Neural crest cell (in vitro differentiated cells): ENCODE results near the gene ERCC6. TPM values are rescaled to one million over a fixed set of nuclear protein-coding genes. Genes with fewer than 3 reads are reported as not detected.

ENCODE experiments used
- DNase-seq: peaks from one replicate; pipeline ENCODE4 v3.0.0; 2021; ENCODE audit warnings: low read depth, mixed read lengths, low spot score
- H3K27ac Mint-ChIP-seq: one replicate; pipeline ENCODE4 v1.8.0; 2021; ENCODE audit warnings: mild to moderate bottlenecking, mixed read lengths; ENCODE audit not compliant: unreplicated experiment
- H3K27me3 Mint-ChIP-seq: 2 replicates; pipeline ENCODE4 v1.8.0; 2021; ENCODE audit warnings: low read depth, mild to moderate bottlenecking, mixed read lengths
- H3K36me3 Mint-ChIP-seq: 2 replicates; pipeline ENCODE4 v1.8.0; 2021; ENCODE audit warnings: low read depth, mild to moderate bottlenecking, mixed read lengths
- H3K4me1 Mint-ChIP-seq: 2 replicates; pipeline ENCODE4 v1.8.0; 2021; ENCODE audit warnings: mixed read lengths
- H3K4me3 Mint-ChIP-seq: one replicate; pipeline ENCODE4 v1.8.0; 2021; ENCODE audit warnings: mild to moderate bottlenecking, mixed read lengths
- H3K9me3 Mint-ChIP-seq: 2 replicates; pipeline ENCODE4 v1.8.0; 2021; ENCODE audit warnings: mixed read lengths
- total RNA-seq: library from RNA; stranded (reverse); gene quantifications from 2 replicates; pipeline ENCODE4 v1.2.1, GENCODE V29; 2021
- TF ChIP-seq, protein P1 (sequence below): fragments of 200-600 bp; sonication (generic); conservative IDR thresholded peaks from 2 replicates; pipeline ENCODE4 v1.5.0; 2021; ENCODE audit warnings: antibody characterized with exemption, mild to moderate bottlenecking

The ERCC6 gene
- total RNA-seq, 1 donor from 2014 or later = 19.7 TPM

- Mint-ChIP-seq H3K9me3 (no peaks in the 10 kb centered on the region), H3K36me3 (peaks cover 3% of the 10 kb centered on the region), H3K27me3 (peaks cover 8% of the 10 kb centered on the region), H3K27ac (no peak overlapping the region), H3K4me3 (no peak overlapping the region), H3K4me1 (no peaks in the 10 kb centered on the region)
- no peak for DNase-seq
- TF ChIP-seq, protein P1, sequence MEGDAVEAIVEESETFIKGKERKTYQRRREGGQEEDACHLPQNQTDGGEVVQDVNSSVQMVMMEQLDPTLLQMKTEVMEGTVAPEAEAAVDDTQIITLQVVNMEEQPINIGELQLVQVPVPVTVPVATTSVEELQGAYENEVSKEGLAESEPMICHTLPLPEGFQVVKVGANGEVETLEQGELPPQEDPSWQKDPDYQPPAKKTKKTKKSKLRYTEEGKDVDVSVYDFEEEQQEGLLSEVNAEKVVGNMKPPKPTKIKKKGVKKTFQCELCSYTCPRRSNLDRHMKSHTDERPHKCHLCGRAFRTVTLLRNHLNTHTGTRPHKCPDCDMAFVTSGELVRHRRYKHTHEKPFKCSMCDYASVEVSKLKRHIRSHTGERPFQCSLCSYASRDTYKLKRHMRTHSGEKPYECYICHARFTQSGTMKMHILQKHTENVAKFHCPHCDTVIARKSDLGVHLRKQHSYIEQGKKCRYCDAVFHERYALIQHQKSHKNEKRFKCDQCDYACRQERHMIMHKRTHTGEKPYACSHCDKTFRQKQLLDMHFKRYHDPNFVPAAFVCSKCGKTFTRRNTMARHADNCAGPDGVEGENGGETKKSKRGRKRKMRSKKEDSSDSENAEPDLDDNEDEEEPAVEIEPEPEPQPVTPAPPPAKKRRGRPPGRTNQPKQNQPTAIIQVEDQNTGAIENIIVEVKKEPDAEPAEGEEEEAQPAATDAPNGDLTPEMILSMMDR = no peak
Observed at GRCh38 chr10:49577182-49577925, 38.4 kb upstream of the ERCC6 start.

- Mint-ChIP-seq H3K27ac (no peak overlapping the region), H3K4me3 (no peak overlapping the region), H3K9me3 (no peaks in the 10 kb centered on the region), H3K27me3 (peaks cover 2% of the 10 kb centered on the region), H3K36me3 (peaks cover 3% of the 10 kb centered on the region), H3K4me1 (no peaks in the 10 kb centered on the region)
- no peak for DNase-seq
- TF ChIP-seq, protein P1 = no peak
Observed at GRCh38 chr10:49575489-49576072, 36.7 kb upstream of the ERCC6 start.

DNA sequence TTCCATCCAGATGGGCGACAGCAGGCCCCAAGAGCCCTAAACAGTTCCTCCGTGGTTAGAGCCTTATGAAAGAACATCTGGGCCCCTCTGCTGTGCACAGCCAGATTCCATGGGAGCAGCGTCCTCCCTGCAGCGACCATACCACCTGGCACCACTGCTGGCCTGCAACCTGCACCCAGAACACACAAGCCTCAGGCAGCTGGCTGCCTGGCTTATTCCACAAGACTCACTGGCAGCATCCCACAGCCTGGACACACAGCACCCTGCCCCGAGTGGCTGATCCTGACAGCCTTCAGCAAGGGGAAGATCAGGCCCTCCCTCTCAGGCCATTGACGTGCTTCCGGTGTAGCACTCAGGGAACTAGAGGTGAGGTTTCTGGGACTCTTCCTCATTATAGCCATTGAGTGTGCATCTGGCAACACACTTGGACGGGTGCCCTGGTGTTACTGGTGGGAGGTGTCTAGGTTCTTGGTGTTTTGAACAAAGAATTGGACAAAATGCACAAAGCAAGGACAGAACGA, 33.7 kb upstream of the ERCC6 start:
- Mint-ChIP-seq H3K9me3 (peaks cover 6% of the 10 kb centered on the region), H3K27ac (no peak overlapping the region), H3K36me3 (peaks cover 5% of the 10 kb centered on the region), H3K4me1 (no peaks in the 10 kb centered on the region), H3K27me3 (peaks cover 15% of the 10 kb centered on the region), H3K4me3 (no peak overlapping the region)
- DNase-seq = no peak
- TF ChIP-seq, protein P1 = no peak

GRCh38 chr10:49571388-49571787, 32.5 kb upstream of the ERCC6 start:
- Mint-ChIP-seq H3K9me3 (peaks cover 11% of the 10 kb centered on the region), H3K27ac (no peak overlapping the region), H3K4me1 (no peaks in the 10 kb centered on the region), H3K27me3 (peaks cover 23% of the 10 kb centered on the region), H3K36me3 (peaks cover 5% of the 10 kb centered on the region), H3K4me3 (no peak overlapping the region)
- TF ChIP-seq, protein P1 = no peak
- DNase-seq = no peak

DNA sequence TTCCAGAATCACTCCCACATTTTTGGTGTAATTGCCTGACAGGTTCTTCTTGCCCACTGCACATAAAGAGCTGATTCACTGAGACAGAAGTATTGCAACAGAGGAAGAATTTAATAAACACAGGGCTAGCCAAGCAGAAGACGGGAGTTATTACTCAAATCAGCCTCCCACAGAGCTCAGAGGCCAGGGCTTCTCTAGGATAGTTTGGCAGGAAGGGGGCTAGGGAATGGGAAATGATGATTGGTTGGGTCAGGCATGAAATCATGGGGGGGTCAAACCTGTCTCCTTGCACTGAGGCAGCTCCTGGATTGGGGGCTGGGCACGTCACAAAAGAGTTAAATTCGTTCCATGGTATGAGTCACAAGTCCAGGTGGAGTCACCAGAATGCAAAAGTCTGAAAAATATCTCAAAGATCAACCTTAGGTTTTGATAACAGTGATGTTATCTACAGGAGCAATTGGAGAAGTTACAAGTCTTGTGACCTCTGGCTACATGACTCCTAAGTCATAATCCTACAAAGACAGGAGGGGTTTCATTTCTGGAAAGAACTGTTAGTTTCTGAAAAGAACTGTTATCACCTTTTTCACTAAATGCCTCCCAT, 30.2 kb upstream of the ERCC6 start:
- TF ChIP-seq, protein P1 = no peak
- H3K4me1 Mint-ChIP-seq = no peaks in the 10 kb centered on the region
- peaks cover 11% of the 10 kb centered on the region for H3K9me3 Mint-ChIP-seq
- no peak overlapping the region for H3K4me3 Mint-ChIP-seq
- DNase-seq = no peak
- peaks cover 2% of the 10 kb centered on the region for H3K36me3 Mint-ChIP-seq
- H3K27me3 Mint-ChIP-seq = peaks cover 38% of the 10 kb centered on the region
- no peak overlapping the region for H3K27ac Mint-ChIP-seq
